Activated CD4-positive, alpha-beta memory T cell treated with anti-CD3 and anti-CD28 coated beads, Interleukin-2, amount 10 ng/mL, durations not matched to agents 7 days and 5 days (primary cell): ENCODE results near the gene SEMA3A. TPM values are rescaled to one million over a fixed set of nuclear protein-coding genes. Genes with fewer than 3 reads are reported as not detected.

ENCODE experiments used
- CTCF ChIA-PET: fragments of 350-600 bp; sonication (Branson Sonifier 250); formaldehyde crosslinking; loops from one replicate; lab custom pipeline; 2021; ENCODE audit warnings: antibody characterized with exemption, inconsistent platforms; lab: Charles Lee
- POLR2A ChIA-PET: fragments of 350-600 bp; sonication (Branson Sonifier 250); formaldehyde crosslinking; loops from one replicate; lab custom pipeline; 2021; ENCODE audit warnings: antibody characterized with exemption; lab: Charles Lee
- DNase-seq: peaks from one replicate; pipeline ENCODE4 v3.0.0-alpha.2; 2020
- H3K27ac Mint-ChIP-seq: one replicate; pipeline ENCODE4 v1.8.0; 2021; ENCODE audit warnings: mild to moderate bottlenecking, mixed read lengths
- H3K27me3 Mint-ChIP-seq: one replicate; pipeline ENCODE4 v1.8.0; 2021; ENCODE audit warnings: mixed read lengths
- H3K36me3 Mint-ChIP-seq: one replicate; pipeline ENCODE4 v1.8.0; 2021; ENCODE audit warnings: low read depth, mixed read lengths
- H3K4me1 Mint-ChIP-seq: one replicate; pipeline ENCODE4 v1.8.0; 2021; ENCODE audit warnings: mixed read lengths
- H3K4me3 Mint-ChIP-seq: one replicate; pipeline ENCODE4 v1.8.0; 2021; ENCODE audit warnings: mild to moderate bottlenecking, mixed read lengths
- H3K9me3 Mint-ChIP-seq: one replicate; pipeline ENCODE4 v1.8.0; 2021; ENCODE audit warnings: mixed read lengths
- total RNA-seq, 2 experiments: library from RNA; stranded (reverse); gene quantifications; one replicate each; pipeline ENCODE4 v1.2.3, GENCODE V29; 2021

Gene SEMA3A
- total RNA-seq, 2 experiments from 2014 or later: 0.30 to 0.38 TPM

- ChIA-PET CTCF (no interaction called here), POLR2A (no interaction called here)
- Mint-ChIP-seq H3K27ac (no peak overlapping the region), H3K9me3 (no peaks in the 10 kb centered on the region), H3K4me1 (no peaks in the 10 kb centered on the region), H3K4me3 (no peak overlapping the region), H3K36me3 (no peaks in the 10 kb centered on the region), H3K27me3 (no peaks in the 10 kb centered on the region)
- DNase-seq: no peak
Observed at GRCh38 chr7:84021292-84021908, 173.2 kb downstream of the SEMA3A start.

DNA sequence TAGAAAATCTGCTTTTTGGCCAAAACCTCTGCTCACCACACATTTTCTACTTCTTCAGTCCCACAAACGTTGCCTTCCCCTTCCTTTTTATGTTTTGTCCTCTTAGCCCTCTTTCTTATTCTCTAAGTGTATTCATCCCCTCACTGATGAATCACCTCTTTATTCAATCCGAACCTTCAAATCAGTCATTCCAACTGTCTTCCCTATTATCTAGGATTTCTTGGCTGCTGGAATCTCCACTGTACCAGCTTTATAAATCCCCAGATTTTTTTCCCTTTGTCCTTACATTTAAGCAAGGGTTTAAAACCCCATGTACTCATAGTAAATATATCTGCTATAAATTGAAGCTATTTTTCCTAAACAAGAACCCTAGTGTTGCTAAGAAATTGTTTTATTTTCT lies 176.9 kb downstream of the SEMA3A start:
- Mint-ChIP-seq H3K4me1 (no peaks in the 10 kb centered on the region), H3K27me3 (no peaks in the 10 kb centered on the region), H3K4me3 (no peak overlapping the region), H3K9me3 (no peaks in the 10 kb centered on the region), H3K27ac (no peak overlapping the region), H3K36me3 (no peaks in the 10 kb centered on the region)
- ChIA-PET CTCF (no interaction called here), POLR2A (no interaction called here)
- no peak for DNase-seq

- Mint-ChIP-seq H3K4me1 (no peaks in the 10 kb centered on the region), H3K9me3 (no peaks in the 10 kb centered on the region), H3K27ac (no peak overlapping the region), H3K4me3 (no peak overlapping the region), H3K27me3 (no peaks in the 10 kb centered on the region), H3K36me3 (no peaks in the 10 kb centered on the region)
- DNase-seq: no peak
- ChIA-PET POLR2A (no interaction called here), CTCF (no interaction called here)
Observed at GRCh38 chr7:84013616-84014240, 180.9 kb downstream of the SEMA3A start.

- Mint-ChIP-seq H3K9me3 (peaks cover 2% of the 10 kb centered on the region), H3K36me3 (no peaks in the 10 kb centered on the region), H3K4me3 (no peak overlapping the region), H3K4me1 (no peaks in the 10 kb centered on the region), H3K27me3 (no peaks in the 10 kb centered on the region), H3K27ac (no peak overlapping the region)
- POLR2A ChIA-PET: no interaction called here
- CTCF ChIA-PET: no interaction called here
- no peak for DNase-seq
Observed at GRCh38 chr7:84009782-84010181, 184.8 kb downstream of the SEMA3A start.

GRCh38 chr7:84009051-84009450 lies 185.5 kb downstream of the SEMA3A start:
- H3K9me3 Mint-ChIP-seq: peaks cover 2% of the 10 kb centered on the region
- H3K27me3 Mint-ChIP-seq: no peaks in the 10 kb centered on the region
- no peaks in the 10 kb centered on the region for H3K4me1 Mint-ChIP-seq
- CTCF ChIA-PET: no interaction called here
- POLR2A ChIA-PET: no interaction called here
- H3K36me3 Mint-ChIP-seq: no peaks in the 10 kb centered on the region
- no peak overlapping the region for H3K27ac Mint-ChIP-seq
- no peak for DNase-seq
- H3K4me3 Mint-ChIP-seq: no peak overlapping the region

GRCh38 chr7:84003191-84003590 lies 191.4 kb downstream of the SEMA3A start:
- POLR2A ChIA-PET: no interaction called here

GRCh38 chr7:84002348-84002747 lies 192.2 kb downstream of the SEMA3A start:
- H3K27ac Mint-ChIP-seq: no peak overlapping the region
- POLR2A ChIA-PET: no interaction called here
- H3K4me1 Mint-ChIP-seq: no peaks in the 10 kb centered on the region

More at GRCh38 chr7:84003191-84003590, 191.4 kb downstream of the SEMA3A start:
- Mint-ChIP-seq H3K4me3 (no peak overlapping the region), H3K27ac (no peak overlapping the region), H3K36me3 (no peaks in the 10 kb centered on the region), H3K9me3 (peaks cover 2% of the 10 kb centered on the region), H3K27me3 (no peaks in the 10 kb centered on the region), H3K4me1 (no peaks in the 10 kb centered on the region)
- CTCF ChIA-PET: no interaction called here
- DNase-seq: no peak

GRCh38 chr7:83996879-83997278 lies 197.7 kb downstream of the SEMA3A start:
- DNase-seq: no peak
- Mint-ChIP-seq H3K4me1 (no peaks in the 10 kb centered on the region), H3K4me3 (no peak overlapping the region), H3K27ac (no peak overlapping the region), H3K36me3 (no peaks in the 10 kb centered on the region), H3K9me3 (peaks cover 2% of the 10 kb centered on the region), H3K27me3 (no peaks in the 10 kb centered on the region)
- ChIA-PET POLR2A (no interaction called here), CTCF (no interaction called here)

More at GRCh38 chr7:84002348-84002747, 192.2 kb downstream of the SEMA3A start:
- no peak for DNase-seq
- Mint-ChIP-seq H3K4me3 (no peak overlapping the region), H3K36me3 (no peaks in the 10 kb centered on the region), H3K9me3 (peaks cover 2% of the 10 kb centered on the region), H3K27me3 (no peaks in the 10 kb centered on the region)
- CTCF ChIA-PET: no interaction called here

DNA sequence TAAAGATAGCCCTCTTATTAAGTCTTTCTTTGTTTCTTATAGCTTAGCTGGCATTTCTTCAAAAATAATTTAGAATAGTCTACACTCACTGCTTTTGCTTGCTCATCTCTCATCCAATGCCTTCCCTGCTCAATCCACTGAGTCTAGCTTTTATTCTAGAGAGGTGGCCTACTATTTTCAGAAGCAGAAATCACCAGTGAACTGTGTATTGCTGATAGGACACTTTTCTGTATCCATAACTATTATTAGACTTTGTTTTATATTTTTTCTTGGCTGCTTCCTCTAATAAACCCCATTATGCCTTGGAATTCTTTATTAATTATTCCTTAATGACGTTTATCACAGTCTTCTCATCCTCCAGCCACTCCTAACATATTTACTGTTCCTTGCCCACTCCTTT lies 206.8 kb downstream of the SEMA3A start:
- POLR2A ChIA-PET: no interaction called here

GRCh38 chr7:83985821-83986220 lies 208.8 kb downstream of the SEMA3A start:
- no peak overlapping the region for H3K27ac Mint-ChIP-seq
- H3K36me3 Mint-ChIP-seq: no peaks in the 10 kb centered on the region
- H3K4me1 Mint-ChIP-seq: no peaks in the 10 kb centered on the region
- CTCF ChIA-PET: no interaction called here
- POLR2A ChIA-PET: no interaction called here
- no peaks in the 10 kb centered on the region for H3K27me3 Mint-ChIP-seq
- H3K4me3 Mint-ChIP-seq: no peak overlapping the region
- no peak for DNase-seq
- no peaks in the 10 kb centered on the region for H3K9me3 Mint-ChIP-seq

More for the DNA sequence above, 206.8 kb downstream of the SEMA3A start:
- no peak overlapping the region for H3K4me3 Mint-ChIP-seq
- H3K36me3 Mint-ChIP-seq: no peaks in the 10 kb centered on the region
- H3K9me3 Mint-ChIP-seq: no peaks in the 10 kb centered on the region
- H3K4me1 Mint-ChIP-seq: no peaks in the 10 kb centered on the region
- no peaks in the 10 kb centered on the region for H3K27me3 Mint-ChIP-seq
- H3K27ac Mint-ChIP-seq: no peak overlapping the region
- no peak for DNase-seq
- CTCF ChIA-PET: no interaction called here

DNA sequence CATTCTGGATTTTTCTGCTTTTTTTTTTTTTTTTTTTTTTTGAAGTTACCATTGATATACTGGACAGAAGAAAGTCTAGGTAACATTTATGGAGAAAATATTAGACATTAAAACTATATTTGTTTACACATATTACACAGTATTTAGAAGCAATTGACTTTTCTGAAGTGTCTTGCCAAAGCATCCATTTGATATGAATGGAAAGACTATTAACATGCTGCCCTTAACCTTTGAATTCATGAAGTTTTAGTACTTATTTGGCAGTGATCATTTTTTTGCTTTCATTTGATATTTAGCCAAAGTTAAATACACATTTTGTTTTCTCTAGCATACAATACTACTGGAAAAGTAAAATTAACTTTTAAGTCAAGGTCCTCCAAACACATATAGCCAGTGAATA lies 210.0 kb downstream of the SEMA3A start:
- Mint-ChIP-seq H3K9me3 (no peaks in the 10 kb centered on the region), H3K27ac (no peak overlapping the region), H3K4me1 (no peaks in the 10 kb centered on the region), H3K4me3 (no peak overlapping the region), H3K36me3 (no peaks in the 10 kb centered on the region), H3K27me3 (no peaks in the 10 kb centered on the region)
- ChIA-PET POLR2A (no interaction called here), CTCF (no interaction called here)
- no peak for DNase-seq

GRCh38 chr7:83984076-83984475 lies 210.5 kb downstream of the SEMA3A start:
- no peaks in the 10 kb centered on the region for H3K27me3 Mint-ChIP-seq
- DNase-seq: no peak
- CTCF ChIA-PET: no interaction called here
- no peaks in the 10 kb centered on the region for H3K4me1 Mint-ChIP-seq
- no peak overlapping the region for H3K27ac Mint-ChIP-seq
- no peaks in the 10 kb centered on the region for H3K9me3 Mint-ChIP-seq
- H3K4me3 Mint-ChIP-seq: no peak overlapping the region
- no peaks in the 10 kb centered on the region for H3K36me3 Mint-ChIP-seq
- POLR2A ChIA-PET: no interaction called here

GRCh38 chr7:83983606-83984005 lies 211.0 kb downstream of the SEMA3A start:
- Mint-ChIP-seq H3K4me1 (no peaks in the 10 kb centered on the region), H3K36me3 (no peaks in the 10 kb centered on the region), H3K27me3 (no peaks in the 10 kb centered on the region), H3K27ac (no peak overlapping the region), H3K4me3 (no peak overlapping the region), H3K9me3 (no peaks in the 10 kb centered on the region)
- ChIA-PET POLR2A (no interaction called here), CTCF (no interaction called here)
- DNase-seq: no peak

- Mint-ChIP-seq H3K27me3 (no peaks in the 10 kb centered on the region), H3K36me3 (no peaks in the 10 kb centered on the region), H3K9me3 (no peaks in the 10 kb centered on the region), H3K27ac (no peak overlapping the region), H3K4me3 (no peak overlapping the region), H3K4me1 (no peaks in the 10 kb centered on the region)
- ChIA-PET POLR2A (no interaction called here), CTCF (no interaction called here)
- no peak for DNase-seq
Observed at GRCh38 chr7:83976302-83976701, 218.3 kb downstream of the SEMA3A start.
